ENCODE results near the gene FOSB.

DNA sequence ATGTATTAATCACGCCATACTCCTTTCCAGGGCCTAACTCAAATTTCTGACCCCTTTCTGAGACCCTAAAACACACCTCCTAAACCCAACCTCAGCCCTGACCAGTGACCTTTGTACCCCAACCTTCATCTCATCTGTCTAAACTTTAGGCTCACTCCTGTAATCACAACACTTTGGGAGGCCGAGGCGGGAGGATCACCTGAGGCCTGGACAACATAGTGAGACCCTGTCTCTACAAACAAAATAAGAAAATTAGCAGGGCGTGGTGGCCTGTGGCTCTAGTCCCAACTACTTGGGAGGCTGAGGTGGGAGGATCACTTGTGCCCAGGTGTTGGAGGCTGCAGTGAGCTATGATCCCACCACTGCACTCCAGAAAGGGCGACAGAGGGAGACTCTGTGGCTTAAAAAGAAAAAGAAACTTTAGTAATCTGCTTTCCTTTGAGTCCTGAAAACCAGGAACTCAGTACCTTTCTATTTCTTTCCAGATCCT, 24.4 kb downstream of the FOSB start:
- TF ChIP-seq TP53 (CRISPR knock-in tag; IDR thresholded peaks at IDR 0.05): no peak
- TF ChIP-seq, protein P1, sequence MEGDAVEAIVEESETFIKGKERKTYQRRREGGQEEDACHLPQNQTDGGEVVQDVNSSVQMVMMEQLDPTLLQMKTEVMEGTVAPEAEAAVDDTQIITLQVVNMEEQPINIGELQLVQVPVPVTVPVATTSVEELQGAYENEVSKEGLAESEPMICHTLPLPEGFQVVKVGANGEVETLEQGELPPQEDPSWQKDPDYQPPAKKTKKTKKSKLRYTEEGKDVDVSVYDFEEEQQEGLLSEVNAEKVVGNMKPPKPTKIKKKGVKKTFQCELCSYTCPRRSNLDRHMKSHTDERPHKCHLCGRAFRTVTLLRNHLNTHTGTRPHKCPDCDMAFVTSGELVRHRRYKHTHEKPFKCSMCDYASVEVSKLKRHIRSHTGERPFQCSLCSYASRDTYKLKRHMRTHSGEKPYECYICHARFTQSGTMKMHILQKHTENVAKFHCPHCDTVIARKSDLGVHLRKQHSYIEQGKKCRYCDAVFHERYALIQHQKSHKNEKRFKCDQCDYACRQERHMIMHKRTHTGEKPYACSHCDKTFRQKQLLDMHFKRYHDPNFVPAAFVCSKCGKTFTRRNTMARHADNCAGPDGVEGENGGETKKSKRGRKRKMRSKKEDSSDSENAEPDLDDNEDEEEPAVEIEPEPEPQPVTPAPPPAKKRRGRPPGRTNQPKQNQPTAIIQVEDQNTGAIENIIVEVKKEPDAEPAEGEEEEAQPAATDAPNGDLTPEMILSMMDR (IDR thresholded peaks at IDR 0.05): no peak
- no peak for TF ChIP-seq ESRRA (CRISPR knock-in tag; IDR thresholded peaks at IDR 0.05; ENCODE audit: borderline replicate concordance)
- TF ChIP-seq TEAD4 (CRISPR knock-in tag; IDR thresholded peaks at IDR 0.05): no peak
- TF ChIP-seq, protein P2, sequence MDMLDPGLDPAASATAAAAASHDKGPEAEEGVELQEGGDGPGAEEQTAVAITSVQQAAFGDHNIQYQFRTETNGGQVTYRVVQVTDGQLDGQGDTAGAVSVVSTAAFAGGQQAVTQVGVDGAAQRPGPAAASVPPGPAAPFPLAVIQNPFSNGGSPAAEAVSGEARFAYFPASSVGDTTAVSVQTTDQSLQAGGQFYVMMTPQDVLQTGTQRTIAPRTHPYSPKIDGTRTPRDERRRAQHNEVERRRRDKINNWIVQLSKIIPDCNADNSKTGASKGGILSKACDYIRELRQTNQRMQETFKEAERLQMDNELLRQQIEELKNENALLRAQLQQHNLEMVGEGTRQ (CRISPR knock-in tag; IDR thresholded peaks at IDR 0.05): no peak
- TF ChIP-seq, protein P3, sequence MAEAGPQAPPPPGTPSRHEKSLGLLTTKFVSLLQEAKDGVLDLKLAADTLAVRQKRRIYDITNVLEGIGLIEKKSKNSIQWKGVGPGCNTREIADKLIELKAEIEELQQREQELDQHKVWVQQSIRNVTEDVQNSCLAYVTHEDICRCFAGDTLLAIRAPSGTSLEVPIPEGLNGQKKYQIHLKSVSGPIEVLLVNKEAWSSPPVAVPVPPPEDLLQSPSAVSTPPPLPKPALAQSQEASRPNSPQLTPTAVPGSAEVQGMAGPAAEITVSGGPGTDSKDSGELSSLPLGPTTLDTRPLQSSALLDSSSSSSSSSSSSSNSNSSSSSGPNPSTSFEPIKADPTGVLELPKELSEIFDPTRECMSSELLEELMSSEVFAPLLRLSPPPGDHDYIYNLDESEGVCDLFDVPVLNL (CRISPR knock-in tag; IDR thresholded peaks at IDR 0.05; ENCODE audit: borderline replicate concordance, low read depth): no peak
- TF ChIP-seq, protein P4, sequence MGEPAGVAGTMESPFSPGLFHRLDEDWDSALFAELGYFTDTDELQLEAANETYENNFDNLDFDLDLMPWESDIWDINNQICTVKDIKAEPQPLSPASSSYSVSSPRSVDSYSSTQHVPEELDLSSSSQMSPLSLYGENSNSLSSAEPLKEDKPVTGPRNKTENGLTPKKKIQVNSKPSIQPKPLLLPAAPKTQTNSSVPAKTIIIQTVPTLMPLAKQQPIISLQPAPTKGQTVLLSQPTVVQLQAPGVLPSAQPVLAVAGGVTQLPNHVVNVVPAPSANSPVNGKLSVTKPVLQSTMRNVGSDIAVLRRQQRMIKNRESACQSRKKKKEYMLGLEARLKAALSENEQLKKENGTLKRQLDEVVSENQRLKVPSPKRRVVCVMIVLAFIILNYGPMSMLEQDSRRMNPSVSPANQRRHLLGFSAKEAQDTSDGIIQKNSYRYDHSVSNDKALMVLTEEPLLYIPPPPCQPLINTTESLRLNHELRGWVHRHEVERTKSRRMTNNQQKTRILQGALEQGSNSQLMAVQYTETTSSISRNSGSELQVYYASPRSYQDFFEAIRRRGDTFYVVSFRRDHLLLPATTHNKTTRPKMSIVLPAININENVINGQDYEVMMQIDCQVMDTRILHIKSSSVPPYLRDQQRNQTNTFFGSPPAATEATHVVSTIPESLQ (CRISPR knock-in tag; IDR thresholded peaks at IDR 0.05): no peak
- no peak for TF ChIP-seq KAT7 (CRISPR knock-in tag; IDR thresholded peaks at IDR 0.05; ENCODE audit: borderline replicate concordance)
- no peak for TF ChIP-seq NR3C1 (CRISPR knock-in tag; conservative IDR thresholded peaks at IDR 0.05; ENCODE audit: low read depth)
- TF ChIP-seq, protein P5, sequence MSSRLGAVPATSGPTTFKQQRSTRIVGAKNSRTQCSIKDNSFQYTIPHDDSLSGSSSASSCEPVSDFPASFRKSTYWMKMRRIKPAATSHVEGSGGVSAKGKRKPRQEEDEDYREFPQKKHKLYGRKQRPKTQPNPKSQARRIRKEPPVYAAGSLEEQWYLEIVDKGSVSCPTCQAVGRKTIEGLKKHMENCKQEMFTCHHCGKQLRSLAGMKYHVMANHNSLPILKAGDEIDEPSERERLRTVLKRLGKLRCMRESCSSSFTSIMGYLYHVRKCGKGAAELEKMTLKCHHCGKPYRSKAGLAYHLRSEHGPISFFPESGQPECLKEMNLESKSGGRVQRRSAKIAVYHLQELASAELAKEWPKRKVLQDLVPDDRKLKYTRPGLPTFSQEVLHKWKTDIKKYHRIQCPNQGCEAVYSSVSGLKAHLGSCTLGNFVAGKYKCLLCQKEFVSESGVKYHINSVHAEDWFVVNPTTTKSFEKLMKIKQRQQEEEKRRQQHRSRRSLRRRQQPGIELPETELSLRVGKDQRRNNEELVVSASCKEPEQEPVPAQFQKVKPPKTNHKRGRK (CRISPR knock-in tag; IDR thresholded peaks at IDR 0.05; ENCODE audit: borderline replicate concordance): no peak
- TF ChIP-seq, protein P6, sequence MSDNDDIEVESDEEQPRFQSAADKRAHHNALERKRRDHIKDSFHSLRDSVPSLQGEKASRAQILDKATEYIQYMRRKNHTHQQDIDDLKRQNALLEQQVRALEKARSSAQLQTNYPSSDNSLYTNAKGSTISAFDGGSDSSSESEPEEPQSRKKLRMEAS (CRISPR knock-in tag; IDR thresholded peaks at IDR 0.05): no peak
- TF ChIP-seq, protein P7, sequence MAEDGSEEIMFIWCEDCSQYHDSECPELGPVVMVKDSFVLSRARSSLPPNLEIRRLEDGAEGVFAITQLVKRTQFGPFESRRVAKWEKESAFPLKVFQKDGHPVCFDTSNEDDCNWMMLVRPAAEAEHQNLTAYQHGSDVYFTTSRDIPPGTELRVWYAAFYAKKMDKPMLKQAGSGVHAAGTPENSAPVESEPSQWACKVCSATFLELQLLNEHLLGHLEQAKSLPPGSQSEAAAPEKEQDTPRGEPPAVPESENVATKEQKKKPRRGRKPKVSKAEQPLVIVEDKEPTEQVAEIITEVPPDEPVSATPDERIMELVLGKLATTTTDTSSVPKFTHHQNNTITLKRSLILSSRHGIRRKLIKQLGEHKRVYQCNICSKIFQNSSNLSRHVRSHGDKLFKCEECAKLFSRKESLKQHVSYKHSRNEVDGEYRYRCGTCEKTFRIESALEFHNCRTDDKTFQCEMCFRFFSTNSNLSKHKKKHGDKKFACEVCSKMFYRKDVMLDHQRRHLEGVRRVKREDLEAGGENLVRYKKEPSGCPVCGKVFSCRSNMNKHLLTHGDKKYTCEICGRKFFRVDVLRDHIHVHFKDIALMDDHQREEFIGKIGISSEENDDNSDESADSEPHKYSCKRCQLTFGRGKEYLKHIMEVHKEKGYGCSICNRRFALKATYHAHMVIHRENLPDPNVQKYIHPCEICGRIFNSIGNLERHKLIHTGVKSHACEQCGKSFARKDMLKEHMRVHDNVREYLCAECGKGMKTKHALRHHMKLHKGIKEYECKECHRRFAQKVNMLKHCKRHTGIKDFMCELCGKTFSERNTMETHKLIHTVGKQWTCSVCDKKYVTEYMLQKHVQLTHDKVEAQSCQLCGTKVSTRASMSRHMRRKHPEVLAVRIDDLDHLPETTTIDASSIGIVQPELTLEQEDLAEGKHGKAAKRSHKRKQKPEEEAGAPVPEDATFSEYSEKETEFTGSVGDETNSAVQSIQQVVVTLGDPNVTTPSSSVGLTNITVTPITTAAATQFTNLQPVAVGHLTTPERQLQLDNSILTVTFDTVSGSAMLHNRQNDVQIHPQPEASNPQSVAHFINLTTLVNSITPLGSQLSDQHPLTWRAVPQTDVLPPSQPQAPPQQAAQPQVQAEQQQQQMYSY (CRISPR knock-in tag; IDR thresholded peaks at IDR 0.05): no peak
